Stimulated activated CD4-positive, alpha-beta T cell treated with anti-CD3 and anti-CD28 coated beads, Interleukin-2, amount 100 ng/mL, for 24 hours (primary cell): ENCODE data around the gene H2AZ2.
"Not testable (repeated sequence)": the region's sequence is repeated elsewhere in the genome, so short reads cannot be mapped to it uniquely, and the experiment has no call there.

Experiments used
- DNase-seq, 2 donors: peaks; one replicate each; pipeline ENCODE4 v3.0.0-alpha.2; 2020

Gene H2AZ2

DNA sequence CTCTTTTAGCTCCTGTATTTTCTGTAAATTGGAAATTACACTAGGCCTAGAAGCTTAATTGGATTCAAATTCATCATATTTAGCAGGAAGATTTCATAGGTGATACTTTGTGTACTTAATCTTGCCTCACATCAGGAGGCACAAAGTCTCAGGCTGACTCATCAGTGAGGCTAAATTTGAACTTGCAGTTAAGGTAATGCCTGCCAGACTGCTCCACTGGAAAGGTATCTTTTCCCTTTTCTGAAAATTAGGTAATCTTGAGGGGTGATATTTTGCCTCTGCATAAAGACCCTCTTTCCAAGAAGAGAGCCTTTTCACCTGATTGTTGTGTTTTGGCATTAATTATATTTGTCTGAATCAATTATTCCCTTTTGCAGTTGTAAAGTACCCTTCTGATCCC, 36.8 kb downstream of the H2AZ2 start:
- no peak for DNase-seq

DNA sequence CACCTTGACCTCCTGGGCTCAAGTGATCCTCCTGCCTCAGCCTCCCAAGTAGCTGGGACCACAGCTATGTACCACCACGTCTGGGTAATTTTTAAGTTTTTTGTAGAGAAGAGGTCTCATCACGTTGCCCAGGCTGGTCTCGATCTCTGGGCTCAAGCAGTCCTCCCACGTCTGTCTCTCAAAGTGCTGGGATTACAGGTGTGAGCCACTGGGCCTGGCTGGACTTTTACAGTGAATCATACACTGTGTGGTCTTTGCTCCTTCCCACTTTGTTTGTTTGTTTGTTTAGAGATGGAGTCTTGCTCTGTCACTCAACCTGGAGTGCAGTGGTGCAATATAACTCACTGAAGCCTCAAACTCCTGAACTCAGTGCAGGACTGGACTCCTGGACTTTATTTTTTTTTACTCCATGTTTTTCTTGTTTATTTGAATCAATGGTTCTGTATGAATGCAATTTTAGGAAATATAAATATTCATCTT, 38.9 kb downstream of the H2AZ2 start:
- no peak for DNase-seq

DNA sequence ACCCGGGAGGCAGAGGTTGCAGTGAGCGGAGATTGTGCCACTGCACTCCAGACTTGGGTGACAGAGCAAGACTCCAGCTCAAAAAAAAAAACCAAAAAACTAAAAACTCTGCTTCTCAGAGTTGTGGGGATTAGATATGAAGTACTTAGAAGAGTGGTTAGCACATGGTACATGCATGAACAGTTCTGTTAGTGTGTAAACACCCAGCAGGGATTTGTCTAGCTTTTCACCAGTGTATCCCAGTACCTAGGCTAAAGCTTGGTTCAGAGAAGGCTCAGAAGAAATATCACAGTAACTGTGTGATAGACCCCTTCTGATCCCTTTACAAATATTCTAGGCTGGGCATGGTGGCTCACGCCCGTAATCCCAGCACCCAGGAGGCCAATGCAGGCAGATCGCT, 41.9 kb downstream of the H2AZ2 start:
- DNase-seq, result no peak

DNA sequence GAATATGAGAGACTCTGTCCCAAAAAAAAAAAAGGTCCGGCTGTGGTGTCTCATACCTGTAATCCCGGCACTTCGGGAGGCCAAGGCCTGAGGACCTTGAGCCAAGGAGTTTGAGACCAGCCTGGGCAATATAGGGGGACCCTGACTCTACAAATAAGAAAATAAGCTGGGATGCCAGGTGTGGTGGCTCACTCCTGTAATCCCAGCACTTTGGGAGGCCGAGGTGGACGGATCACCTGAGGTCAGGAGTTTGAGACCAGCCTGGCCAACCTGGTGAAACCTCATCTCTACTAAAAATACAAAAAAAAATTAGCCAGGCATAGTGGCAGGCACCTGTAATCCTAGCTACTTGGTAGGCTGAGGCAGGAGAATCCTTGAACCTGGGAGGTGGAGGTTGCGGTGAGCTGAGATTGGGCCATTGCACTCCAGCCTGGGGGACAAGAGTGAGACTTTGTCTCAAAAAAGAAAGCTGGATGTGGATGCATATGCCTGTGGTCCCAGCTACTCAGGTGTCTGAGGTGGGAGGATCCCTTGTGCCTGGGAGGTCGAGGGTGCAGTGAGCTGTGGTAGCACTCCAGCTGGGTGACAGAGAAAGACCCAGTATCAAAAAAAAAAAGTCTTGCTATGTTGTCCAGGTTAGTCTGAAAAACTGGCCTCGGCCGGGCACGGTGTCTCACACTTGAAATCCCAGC, 43.9 kb downstream of the H2AZ2 start:
- DNase-seq, result peak in 1 of 2 donors; percentile 32

DNA sequence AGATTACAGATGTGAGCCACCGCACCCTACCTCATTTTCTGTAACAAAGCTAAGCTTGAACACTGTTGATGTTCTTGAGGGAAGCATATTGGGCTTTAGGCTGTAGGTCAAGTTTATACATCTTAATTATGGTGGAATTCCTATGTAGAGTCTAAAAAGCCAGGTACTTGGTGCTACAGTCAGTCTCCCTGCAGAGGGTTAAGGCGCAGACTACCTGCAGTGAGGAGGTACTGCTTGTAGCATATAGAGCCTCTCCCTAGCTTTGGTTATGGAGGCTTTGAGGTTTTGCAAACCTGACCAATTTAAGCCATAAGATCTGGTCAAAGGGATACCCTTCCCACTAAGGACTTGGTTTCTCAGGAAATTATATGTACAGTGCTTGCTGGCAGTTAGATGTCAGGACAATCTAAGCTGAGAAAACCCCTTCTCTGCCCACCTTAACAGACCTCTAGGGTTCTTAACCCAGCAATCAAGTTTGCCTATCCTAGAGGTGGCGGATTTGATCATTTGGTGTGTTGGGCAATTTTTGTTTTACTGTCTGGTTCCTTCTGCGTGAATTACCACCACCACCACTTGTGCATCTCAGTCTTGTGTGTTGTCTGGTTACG, 45.4 kb downstream of the H2AZ2 start:
- DNase-seq, result no peak

DNA sequence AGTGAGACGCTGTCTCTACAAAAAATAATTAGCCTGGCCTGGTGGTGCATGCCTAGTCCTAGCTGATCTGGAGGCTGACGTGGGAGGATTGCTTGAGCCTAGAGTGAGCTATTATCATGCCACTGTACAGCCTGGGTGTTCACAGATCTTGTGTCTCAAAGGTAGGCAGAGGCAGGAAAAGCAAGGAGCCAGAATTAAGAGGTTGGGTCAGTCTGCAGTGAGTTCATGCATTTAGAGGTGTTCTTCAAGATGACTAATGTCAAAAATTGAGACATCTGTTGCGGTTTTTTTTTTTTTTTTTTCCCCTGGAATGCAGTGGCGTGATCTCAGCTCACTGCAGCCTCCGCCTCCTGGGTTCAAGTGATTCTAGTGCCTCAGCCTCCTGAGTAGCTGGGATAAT, 46.0 kb downstream of the H2AZ2 start:
- no peak for DNase-seq

DNA sequence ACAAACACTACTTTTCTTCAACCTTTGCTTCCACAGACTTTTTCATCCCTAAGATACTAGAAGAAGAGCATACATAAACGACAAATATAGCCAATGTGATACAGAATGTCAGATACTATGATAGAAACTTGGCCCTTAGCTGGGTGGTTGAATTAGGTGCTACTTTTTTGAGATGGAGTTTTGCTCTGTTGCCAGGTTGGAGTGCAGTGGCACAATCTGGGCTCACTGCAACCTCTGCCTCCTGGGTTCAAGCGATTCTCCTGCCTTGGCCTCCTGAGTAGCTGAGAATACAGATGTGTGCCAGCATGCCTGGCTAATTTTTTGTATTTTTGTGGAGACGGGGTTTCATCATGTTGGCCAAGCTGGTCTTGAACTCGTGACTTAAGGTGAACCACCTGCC, 47.9 kb downstream of the H2AZ2 start:
- DNase-seq, result no peak

DNA sequence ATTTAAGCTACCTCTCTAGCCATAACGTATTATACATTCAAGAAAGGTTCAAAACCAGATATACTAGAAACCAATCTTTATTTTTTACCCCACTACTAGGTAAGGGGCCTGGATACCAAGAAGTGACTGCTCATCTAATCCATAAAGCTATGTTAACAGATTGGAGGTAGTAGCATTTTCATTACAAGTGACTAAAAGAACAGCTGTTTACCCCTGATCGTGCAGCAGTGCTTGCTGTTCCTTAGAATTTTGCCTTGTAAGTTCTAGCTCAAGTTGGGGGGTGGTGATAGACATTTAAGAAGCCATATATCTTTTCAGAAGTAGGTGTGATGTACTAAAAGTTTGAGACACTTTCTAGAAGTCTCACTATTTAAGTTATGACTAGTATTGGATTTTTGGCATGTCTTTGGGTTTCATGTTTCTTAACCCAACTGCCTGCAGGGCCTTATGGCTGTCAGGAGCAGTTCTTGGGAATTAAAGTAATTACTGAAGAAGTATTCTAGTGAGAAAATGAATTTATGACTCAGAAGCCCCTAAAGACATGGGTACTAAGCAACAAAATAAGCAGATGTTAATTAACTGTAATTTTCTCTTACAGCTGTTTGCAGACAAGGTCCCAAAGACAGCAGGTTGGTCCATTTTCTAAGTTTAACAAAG, 49.1 kb downstream of the H2AZ2 start:
- no peak for DNase-seq

DNA sequence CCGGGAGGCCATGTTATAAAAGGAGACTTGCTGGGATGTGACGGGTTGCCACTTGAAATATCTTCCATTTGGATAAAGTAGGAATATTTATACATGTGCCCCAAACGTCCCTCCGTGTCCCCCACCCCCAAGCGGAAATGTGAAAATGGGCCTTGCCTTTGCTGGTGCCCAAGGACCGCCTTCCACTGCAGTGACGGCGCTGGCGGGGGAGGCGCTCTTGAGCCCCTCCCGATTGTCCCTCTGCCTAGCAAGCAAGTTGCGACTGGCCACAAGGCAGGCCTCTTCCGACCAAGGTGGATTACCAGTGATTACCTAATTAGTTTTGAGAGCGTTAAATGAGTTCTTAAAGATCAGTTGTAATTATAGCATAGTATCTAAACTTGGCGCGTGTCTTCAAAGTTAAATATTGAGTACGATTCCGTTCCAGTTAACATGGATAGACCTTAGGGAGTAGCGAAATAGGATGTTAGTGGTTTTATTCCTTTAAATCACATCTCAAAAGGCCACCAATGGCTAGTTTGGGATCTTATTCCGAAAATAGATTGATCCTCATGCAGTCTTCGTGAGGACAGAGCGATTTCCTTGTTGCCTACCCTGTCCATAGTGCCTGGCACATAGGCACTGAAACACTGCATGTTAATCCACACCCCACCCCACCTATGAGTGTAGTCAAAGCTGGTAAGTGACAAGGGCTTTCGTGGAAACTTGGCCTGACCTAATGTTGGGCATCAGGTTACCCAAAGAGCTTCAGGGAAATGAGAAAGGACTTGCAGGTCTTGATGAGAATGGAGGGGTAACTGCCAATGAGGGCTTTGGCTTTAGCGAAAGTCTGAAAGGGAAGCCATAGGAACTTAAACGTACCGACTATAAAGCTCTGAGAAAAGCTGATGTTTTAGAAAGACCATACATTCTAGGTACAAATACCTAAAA, 50.3 kb downstream of the H2AZ2 start:
- peak; percentile 84 for DNase-seq

DNA sequence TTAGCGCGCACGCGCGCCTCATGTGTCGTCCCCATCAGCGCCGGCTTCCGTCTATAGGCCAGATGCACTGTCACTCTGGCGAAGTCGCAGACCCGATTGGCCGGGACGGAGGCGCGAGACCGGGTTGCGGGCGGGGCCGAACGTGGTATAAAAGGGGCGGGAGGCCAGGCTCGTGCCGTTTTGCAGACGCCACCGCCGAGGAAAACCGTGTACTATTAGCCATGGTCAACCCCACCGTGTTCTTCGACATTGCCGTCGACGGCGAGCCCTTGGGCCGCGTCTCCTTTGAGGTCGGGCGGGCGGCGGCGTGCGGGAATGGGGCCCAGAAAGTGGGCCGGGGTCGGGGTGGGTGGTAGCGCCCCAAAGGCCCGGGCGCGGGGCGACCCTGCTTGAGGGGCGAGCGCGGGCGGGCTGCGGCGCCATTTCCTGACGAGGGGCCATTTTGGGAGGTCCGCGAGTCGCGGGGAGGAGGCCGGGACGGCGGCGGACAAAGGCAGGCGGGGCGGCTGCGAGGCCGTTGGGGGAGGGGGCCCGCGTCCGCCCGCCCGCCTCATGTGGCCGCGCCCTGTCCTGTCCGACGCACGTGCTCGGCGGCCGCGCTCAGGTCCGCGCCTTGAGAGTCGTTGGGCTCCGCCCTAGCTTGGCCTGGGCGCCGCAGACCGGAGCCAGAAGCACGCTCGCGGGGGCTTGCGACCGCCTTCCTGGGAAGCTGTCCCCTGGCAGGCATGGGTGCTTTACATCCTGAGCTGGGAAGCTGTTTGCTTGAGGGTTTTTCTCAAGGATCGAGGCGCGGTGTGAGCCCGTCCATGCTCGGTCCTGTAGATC, 51.2 kb downstream of the H2AZ2 start, which contains the start of gene PPIA:
Gene PPIA (plus strand): TSS at position 178 of the 825 bp plus-strand sequence. CDS start 44 bp downstream, at position 222.
- peak; percentile 98 to 99 for DNase-seq

DNA sequence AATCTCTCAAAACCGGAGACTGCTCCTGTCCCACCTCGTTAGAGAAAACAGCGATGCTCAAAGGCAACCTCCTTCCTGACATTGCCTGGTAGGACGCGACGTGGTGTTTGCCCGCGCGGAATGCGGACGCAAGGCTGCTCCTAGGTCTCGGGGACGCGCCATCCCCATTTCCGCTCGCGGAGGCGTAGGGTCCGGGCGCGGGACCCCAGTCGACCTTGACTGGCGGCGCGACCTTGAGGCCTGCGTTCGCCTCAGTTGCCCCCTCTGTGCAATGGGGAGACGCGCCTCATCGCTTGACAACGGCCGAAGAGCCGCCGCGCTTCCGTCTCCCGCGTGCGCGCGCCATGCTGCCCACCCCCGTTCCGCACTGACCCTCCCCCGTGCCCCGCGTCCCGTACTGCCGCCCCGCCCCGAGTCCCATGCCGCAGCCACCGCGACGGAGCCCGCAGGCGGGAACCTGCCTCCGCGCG, 51.8 kb downstream of the H2AZ2 start:
- no peak for DNase-seq

DNA sequence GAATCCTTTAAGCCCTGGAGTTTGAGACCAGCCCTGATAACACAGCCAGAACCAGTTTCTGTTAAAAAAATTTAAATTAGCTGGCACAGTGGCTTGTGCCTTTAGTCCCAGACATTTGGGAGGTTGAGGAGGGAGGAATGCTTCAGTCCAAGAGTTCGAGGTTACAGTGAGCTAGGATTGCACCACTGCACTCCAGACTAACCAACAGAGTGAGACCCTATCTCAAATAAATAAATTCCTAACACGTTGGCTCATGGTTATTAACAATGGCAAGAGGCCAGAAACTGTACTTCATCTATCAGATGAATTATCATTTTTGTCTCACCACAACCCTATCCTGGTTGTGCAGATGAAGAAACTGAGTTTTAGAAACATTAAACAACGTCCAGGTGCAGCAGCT, 53.6 kb downstream of the H2AZ2 start:
- no peak for DNase-seq

DNA sequence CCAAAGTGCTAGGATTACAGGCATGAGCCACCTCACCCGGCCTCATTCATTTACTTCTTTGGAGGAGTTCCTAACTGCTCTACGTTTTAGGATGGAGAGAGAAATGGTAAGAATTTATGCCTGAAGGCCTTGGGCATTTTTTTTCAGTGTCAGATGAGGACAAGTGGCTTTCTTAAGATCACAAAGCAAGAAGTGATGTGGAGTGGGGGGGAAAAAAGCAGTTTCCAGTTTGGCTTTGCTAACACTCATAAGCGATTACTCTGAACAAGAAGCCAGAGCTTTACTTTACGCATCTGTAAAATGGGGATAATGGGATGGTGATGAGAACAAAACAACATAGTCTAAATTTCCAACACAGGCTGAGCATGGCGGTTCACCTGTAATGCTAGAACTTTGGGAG, 54.0 kb downstream of the H2AZ2 start:
- DNase-seq, result no peak

DNA sequence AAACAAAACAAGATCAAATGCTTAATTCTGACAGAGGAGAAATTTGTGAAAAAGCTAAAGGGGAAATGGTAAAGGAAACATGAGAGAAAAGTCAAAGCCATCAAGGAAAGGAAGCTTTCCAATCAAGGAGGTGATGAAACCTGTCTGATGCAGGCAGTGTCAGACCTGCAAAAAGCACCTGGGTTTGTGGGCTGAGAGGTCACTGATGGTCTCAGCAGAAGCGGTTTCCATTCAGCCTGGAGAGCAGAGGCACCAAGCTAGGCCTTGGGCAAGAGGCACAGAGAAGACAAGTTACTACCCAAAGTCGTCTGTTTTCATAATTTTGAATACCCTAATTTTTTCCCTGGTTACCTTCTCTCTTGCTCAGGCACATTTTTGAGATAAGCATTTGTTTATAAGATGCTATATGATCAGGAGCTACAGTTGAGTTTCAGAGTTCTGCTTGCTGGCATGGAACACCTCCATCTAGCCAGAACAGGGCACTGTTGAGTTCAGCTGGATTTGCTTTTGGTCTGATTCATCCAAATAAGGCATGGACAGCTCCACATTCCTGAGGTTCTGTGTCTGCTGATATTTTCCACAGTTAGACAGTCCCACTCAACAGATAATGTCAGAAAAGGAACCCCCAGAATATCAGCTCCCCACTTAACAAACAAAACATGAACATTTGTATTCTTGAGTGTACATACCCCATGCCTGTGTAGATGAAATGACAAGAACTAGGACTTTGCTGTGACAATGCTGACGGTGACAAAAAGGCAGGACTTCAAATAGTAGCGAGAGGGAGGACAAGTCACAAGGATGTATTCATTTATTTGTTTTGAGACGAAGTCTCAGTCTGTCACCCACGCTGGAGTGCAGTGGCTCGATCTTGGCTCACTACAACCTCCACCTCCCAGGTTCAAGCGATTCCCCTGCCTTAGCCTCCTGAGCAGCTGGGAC, 56.3 kb downstream of the H2AZ2 start:
- no peak for DNase-seq

DNA sequence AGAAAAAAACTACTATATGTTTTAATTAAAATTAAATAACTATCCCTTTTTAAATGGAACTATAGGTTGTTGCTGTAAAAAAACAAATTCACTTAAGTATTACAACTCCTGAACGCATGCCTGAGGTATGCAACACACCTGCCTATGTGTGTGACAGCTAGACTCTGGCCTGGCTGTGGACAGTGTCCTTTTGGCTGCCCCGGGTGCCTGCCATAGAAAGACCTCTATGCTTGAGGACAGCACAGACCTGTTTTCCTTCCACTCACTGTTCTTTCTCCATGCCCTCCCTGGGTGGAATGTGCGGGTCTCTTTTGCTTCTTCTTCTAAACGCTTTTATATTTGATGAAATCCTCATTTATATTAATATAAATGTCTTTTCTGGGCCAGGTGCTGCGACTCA, 57.9 kb downstream of the H2AZ2 start:
- DNase-seq, result no peak

DNA sequence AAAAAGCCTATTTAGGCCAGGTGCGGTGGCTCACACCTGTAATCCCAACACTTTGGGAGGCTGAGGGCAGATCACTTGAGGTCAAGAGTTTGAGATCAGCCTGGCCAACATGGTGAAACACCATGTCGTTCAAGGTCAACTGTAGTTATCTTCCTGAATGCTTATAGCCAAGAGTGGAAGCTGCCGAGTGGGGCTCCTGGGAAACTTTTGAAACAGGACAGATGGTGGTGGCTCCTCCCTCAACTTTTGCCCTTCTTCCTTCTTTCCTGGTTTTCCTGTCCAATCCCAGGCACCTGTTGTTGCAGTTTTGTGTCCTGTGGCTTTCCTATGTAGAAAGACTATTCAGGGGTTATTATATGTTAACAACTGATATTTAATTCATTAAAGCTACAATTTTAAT, 60.1 kb downstream of the H2AZ2 start:
- no peak for DNase-seq

DNA sequence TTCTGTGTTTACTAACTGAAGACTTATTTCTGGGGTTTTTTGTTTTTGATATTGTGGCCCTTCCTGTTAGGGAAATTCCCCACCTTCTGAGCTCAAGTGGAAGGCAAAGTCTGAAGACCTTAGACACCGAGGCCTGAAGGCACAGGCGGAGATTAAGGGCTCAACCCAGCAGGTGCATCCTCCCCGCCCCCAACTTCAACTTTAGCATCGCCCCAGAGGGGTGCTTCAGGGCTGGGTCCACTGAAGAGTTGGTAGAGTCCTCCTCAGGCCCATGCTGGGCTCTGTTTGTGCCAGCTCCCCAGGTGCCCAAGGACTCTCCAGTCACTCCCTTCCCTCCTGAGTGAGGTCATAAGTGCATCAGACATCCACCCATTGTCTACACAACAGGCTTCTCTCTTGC, 60.8 kb downstream of the H2AZ2 start:
- no peak for DNase-seq

DNA sequence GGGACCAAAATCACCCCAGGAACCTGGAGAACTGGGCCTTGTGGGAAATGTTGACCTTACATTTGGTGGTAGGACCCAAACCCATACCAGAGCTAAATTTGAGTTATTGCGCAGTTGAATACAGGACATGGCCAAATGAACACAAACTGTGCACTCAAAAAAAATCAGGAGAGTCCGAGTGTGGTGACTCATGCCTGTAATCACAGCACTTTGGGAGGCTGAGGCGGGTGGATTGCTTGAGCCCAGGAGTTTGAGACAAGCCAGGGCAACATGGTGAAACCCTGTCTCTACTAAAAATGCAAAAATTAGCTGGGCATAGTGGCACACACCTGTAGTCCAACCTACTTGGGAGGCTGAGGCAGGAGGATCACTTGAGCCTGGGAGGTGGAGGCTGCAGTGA, 62.7 kb downstream of the H2AZ2 start:
- not testable (repeated sequence) for DNase-seq

DNA sequence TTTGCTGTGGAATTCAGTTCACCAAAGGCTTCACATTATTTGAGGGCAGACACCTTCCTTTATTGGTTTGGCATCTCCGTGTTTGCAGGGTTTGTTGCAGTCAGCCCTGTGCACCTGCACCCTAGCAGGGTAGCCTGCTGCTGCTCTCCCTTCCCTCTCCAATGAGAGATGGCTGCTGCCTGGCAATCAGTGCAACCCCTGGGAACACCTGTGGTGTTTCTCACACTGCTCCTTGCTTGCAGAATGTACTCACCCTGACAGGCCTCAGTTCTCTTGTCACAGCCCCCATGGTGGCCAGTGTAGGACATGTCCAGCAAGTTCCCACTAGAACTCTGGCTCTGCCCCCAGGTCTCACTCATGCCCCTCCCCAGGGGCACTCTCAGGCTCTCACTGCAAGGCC, 63.5 kb downstream of the H2AZ2 start:
- no peak for DNase-seq

DNA sequence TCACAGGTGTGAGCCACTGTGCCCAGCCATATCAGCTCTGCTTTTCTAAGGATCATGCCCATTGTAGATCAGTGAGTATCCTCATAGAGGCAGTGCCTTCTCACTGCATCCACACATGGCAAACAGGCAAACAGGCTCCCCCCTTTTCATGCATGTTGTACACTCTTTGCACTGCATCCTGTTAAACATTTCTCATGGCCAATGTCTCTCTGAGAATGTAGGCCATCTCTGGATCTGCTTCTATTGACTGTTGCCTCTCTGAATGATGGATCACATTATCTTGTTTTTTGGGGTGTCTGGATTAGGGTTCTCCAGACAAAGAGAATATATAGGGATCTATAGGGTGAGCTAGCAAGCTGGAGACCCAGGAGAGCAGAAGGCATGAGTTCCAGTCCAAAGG, 64.5 kb downstream of the H2AZ2 start:
- no peak for DNase-seq

DNA sequence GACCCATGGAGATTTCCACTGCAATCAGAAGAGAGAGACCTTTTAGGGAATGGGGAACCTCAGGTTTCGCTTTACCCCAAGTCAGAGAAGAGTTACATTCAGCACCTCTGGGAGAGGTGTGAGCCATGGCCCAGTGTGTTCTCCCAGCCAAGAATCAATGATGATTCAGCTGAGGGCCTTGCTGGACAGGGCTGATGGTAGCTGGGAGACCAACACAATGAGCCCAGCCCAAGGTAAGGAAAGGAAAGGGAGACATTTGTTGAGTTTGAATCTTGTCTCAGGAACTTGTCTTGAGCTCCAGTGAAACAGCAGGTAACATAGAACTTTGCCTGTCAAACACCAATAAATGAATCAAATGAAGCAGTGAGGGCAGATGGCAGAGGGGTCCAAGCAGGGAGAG, 65.4 kb downstream of the H2AZ2 start:
- DNase-seq, result no peak
